Hepatocyte (in vitro differentiated cells): ENCODE data around the gene DNER.

Experiments
- CTCF ChIP-seq: fragments of 200-600 bp; sonication (generic); IDR thresholded peaks from 2 replicates; pipeline ENCODE4 v1.5.1; 2016; ENCODE audit warnings: antibody characterized with exemption, mild to moderate bottlenecking; ENCODE audit not compliant: poor library complexity
- EZH2 ChIP-seq: fragments of 200-600 bp; sonication (generic); IDR thresholded peaks from 2 replicates; pipeline ENCODE4 v1.6.1; 2016; ENCODE audit warnings: antibody characterized with exemption, mild to moderate bottlenecking, borderline replicate concordance
- EZH2phosphoT487 ChIP-seq: fragments of 200-600 bp; sonication (generic); IDR thresholded peaks from one replicate; pipeline ENCODE4 v1.6.1; 2018; ENCODE audit warnings: antibody characterized with exemption, mild to moderate bottlenecking, low read depth, moderate library complexity; ENCODE audit not compliant: unreplicated experiment, severe bottlenecking

GRCh38 chr2:229582151-229582550 lies 132.2 kb downstream of the DNER start:
- TF ChIP-seq EZH2 (no peak), CTCF (no peak), EZH2phosphoT487 (no peak)
